Lower lobe of right lung (tissue), 2 donors: ENCODE results near the gene ELL. TPM values are rescaled to one million over a fixed set of nuclear protein-coding genes. Genes with fewer than 3 reads are reported as not detected.

Experiments used
- ATAC-seq, 2 donors: fragments of 200-7000 bp; cut with Tn5 transposase; one replicate each; pipeline ENCODE4 v1.9.1; 2020 to 2022; ENCODE audit warnings: mild to moderate bottlenecking in 2 of 2, moderate library complexity in 2 of 2
- DNase-seq: peaks from one replicate; pipeline ENCODE4 v3.0.0-alpha.2; 2020
- H3K27ac ChIP-seq: fragments of 200-600 bp; one replicate; pipeline ENCODE4 v1.8.0; 2022
- H3K27me3 ChIP-seq: fragments of 200-600 bp; one replicate; pipeline ENCODE4 v1.8.0; 2022; ENCODE audit warnings: low read depth
- H3K36me3 ChIP-seq: fragments of 200-600 bp; one replicate; pipeline ENCODE4 v1.8.0; 2022; ENCODE audit warnings: mild to moderate bottlenecking
- H3K4me1 ChIP-seq: fragments of 200-600 bp; one replicate; pipeline ENCODE4 v1.8.0; 2022
- H3K4me3 ChIP-seq: fragments of 200-600 bp; one replicate; pipeline ENCODE4 v1.8.0; 2022; ENCODE audit warnings: mild to moderate bottlenecking
- H3K9me3 ChIP-seq: fragments of 200-600 bp; one replicate; pipeline ENCODE4 v1.8.0; 2022
- CTCF ChIP-seq: fragments of 200-600 bp; IDR thresholded peaks from one replicate; pipeline ENCODE4 v1.8.0; 2022; ENCODE audit warnings: antibody characterized with exemption, mild to moderate bottlenecking
- intact Hi-C: fragments of 100-400 bp; cut with DNase I; formaldehyde crosslinking; loops from one replicate; pipeline ENCODE4 v1.11.0; 2022
- total RNA-seq: library from RNA; stranded (reverse); fragmentation: NEBNext Ultra II Directional; extraction: Animal tissue kit (Norgen Biotek cat#: 25700); gene quantifications from one replicate; pipeline ENCODE4 v1.2.1, GENCODE V29; 2021
- donor health status: DM: no; HTN: yes; CAD: no; lungs with severe emphysema.

The ELL gene
- total RNA-seq, 1 donor from 2014 or later, result 19.7 TPM

- no peak for TF ChIP-seq CTCF
- ATAC-seq, result no peak
Observed at GRCh38 chr19:18538115-18538514, 16.2 kb upstream of the ELL start.

GRCh38 chr19:18537431-18537830 lies 15.6 kb upstream of the ELL start:
- no peaks in the 10 kb centered on the region for H3K9me3 ChIP-seq
- no peak overlapping the region for H3K4me3 ChIP-seq
- H3K36me3 ChIP-seq, result peaks cover 86% of the 10 kb centered on the region
- DNase-seq, result no peak
- TF ChIP-seq CTCF, result no peak
- no peak overlapping the region for H3K27ac ChIP-seq
- intact Hi-C loops, result no loop called here
- peaks cover 10% of the 10 kb centered on the region for H3K4me1 ChIP-seq
- ATAC-seq, result no peak
- no peaks in the 10 kb centered on the region for H3K27me3 ChIP-seq

More at GRCh38 chr19:18538115-18538514, 16.2 kb upstream of the ELL start:
- no peak overlapping the region for H3K27ac ChIP-seq
- intact Hi-C loops, result no loop called here
- H3K4me1 ChIP-seq, result peaks cover 12% of the 10 kb centered on the region
- H3K4me3 ChIP-seq, result no peak overlapping the region
- H3K27me3 ChIP-seq, result no peaks in the 10 kb centered on the region
- DNase-seq, result no peak
- H3K36me3 ChIP-seq, result peaks cover 79% of the 10 kb centered on the region
- H3K9me3 ChIP-seq, result no peaks in the 10 kb centered on the region

GRCh38 chr19:18536475-18536874 lies 14.6 kb upstream of the ELL start:
- H3K36me3 ChIP-seq, result peaks cover 94% of the 10 kb centered on the region
- H3K4me1 ChIP-seq, result peaks cover under 1% of the 10 kb centered on the region
- DNase-seq, result no peak
- no peak for ATAC-seq
- no peak for TF ChIP-seq CTCF
- intact Hi-C loops, result no loop called here
- H3K9me3 ChIP-seq, result no peaks in the 10 kb centered on the region
- H3K4me3 ChIP-seq, result no peak overlapping the region
- H3K27ac ChIP-seq, result no peak overlapping the region
- H3K27me3 ChIP-seq, result no peaks in the 10 kb centered on the region

GRCh38 chr19:18533058-18533457 lies 11.2 kb upstream of the ELL start:
- TF ChIP-seq CTCF, result no peak
- H3K27ac ChIP-seq, result no peak overlapping the region
- H3K4me1 ChIP-seq, result no peaks in the 10 kb centered on the region
- intact Hi-C loops, result no loop called here
- no peaks in the 10 kb centered on the region for H3K9me3 ChIP-seq
- DNase-seq, result no peak
- ATAC-seq, result peak in 1 of 2 donors; percentile 4
- H3K27me3 ChIP-seq, result no peaks in the 10 kb centered on the region
- H3K36me3 ChIP-seq, result peaks cover 66% of the 10 kb centered on the region
- H3K4me3 ChIP-seq, result no peak overlapping the region

GRCh38 chr19:18532168-18532890 lies 10.5 kb upstream of the ELL start:
- Histone ChIP-seq H3K27ac (no peak overlapping the region), H3K36me3 (peaks cover 58% of the 10 kb centered on the region), H3K4me3 (no peak overlapping the region), H3K27me3 (no peaks in the 10 kb centered on the region), H3K4me1 (peaks cover 3% of the 10 kb centered on the region), H3K9me3 (no peaks in the 10 kb centered on the region)
- TF ChIP-seq CTCF, result no peak
- intact Hi-C loops, result no loop called here
- peak in 1 of 2 donors; percentile 4 for ATAC-seq
- DNase-seq, result no peak
